ENCODE measurements around the gene MUS81. TPM values are rescaled to one million over a fixed set of nuclear protein-coding genes. Genes with fewer than 3 reads are reported as not detected.

The MUS81 gene
- total and polyA plus RNA-seq, 12 donors: 20.3 to 111 (median 31.7) TPM

- WGBS, 2 donors: 5 to 13% methylated on average over 23 to 26 of the region's 26 CpGs
- no peaks in the 10 kb centered on the region for H3K27me3 ChIP-seq
- peaks cover 0 to 41% (median 24%) of the 10 kb centered on the region in 9 donors for H3K36me3 ChIP-seq
- no peak for DNase-seq
- peaks cover 16 to 44% (median 29%) of the 10 kb centered on the region in 9 donors for H3K4me1 ChIP-seq
- peak overlapping the region; percentile 47 to 73 (median 68) for H3K4me3 ChIP-seq
- intact Hi-C loops (cut with DNase I): loop anchor here in 2 of 10 donors (2.0 kb wide), 1 partner anchor 17 kb away; the partner anchor contains the start of gene FIBP (in 2 of the 2)
- peak in 3 of 9 donors; percentile 36 to 41 (median 37) for TF ChIP-seq CTCF (IDR thresholded peaks at IDR 0.05)
- H3K27ac ChIP-seq: peak overlapping the region; percentile 84 to 97 (median 96)
- H3K9me3 ChIP-seq: no peaks in the 10 kb centered on the region
- peak; percentile 7 to 19 (median 14) for ATAC-seq
These were observed 11.7 kb downstream of the MUS81 start for GRCh38 chr11:65871811-65872548.

GRCh38 chr11:65872586-65873317 lies 12.5 kb downstream of the MUS81 start, which contains the start of gene EFEMP2:
TSS of gene EFEMP2 (minus strand) at chr11:65872800. CDS start at chr11:65872354, 446 bp downstream.
- intact Hi-C loops (cut with DNase I): loop anchor here in 4 of 10 donors (1.0 to 2.0 kb wide), 3 partner anchors 12 to 47 kb away; partner anchors contain the start of genes FIBP (in 2 of the 4), MUS81 (in 2 of the 4), C11orf68 (in 1 of the 4) and DRAP1 (in 1 of the 4)
- H3K36me3 ChIP-seq: peaks cover 0 to 33% (median 17%) of the 10 kb centered on the region in 9 donors
- ATAC-seq (peak; percentile 23 to 62 (median 42)), DNase-seq (peak; percentile 60)
- no peak for TF ChIP-seq CTCF (IDR thresholded peaks at IDR 0.05)
- WGBS, 2 donors: 2% methylated on average over 40 to 66 of the region's 69 CpGs
- H3K27ac ChIP-seq: peak within 1 kb of the TSS; percentile 84 to 97 (median 96)
- no peaks in the 10 kb centered on the region for H3K9me3 ChIP-seq
- no peaks in the 10 kb centered on the region for H3K27me3 ChIP-seq
- peak within 1 kb of the TSS; percentile 47 to 73 (median 68) for H3K4me3 ChIP-seq
- peaks cover 16 to 40% (median 29%) of the 10 kb centered on the region in 9 donors for H3K4me1 ChIP-seq

- peaks cover 16 to 40% (median 29%) of the 10 kb centered on the region in 9 donors for H3K4me1 ChIP-seq
- H3K9me3 ChIP-seq: no peaks in the 10 kb centered on the region
- H3K4me3 ChIP-seq: peak overlapping the region; percentile 47 to 73 (median 68)
- WGBS, 2 donors: 7% methylated on average over 52 to 54 of the region's 54 CpGs
- H3K27ac ChIP-seq: peak overlapping the region; percentile 84 to 97 (median 96)
- intact Hi-C loops (cut with DNase I): loop anchor here in 4 of 10 donors (1.0 to 2.0 kb wide), 3 partner anchors 13 to 46 kb away; partner anchors contain the start of genes FIBP (in 2 of the 4), MUS81 (in 2 of the 4), C11orf68 (in 1 of the 4) and DRAP1 (in 1 of the 4)
- TF ChIP-seq CTCF (IDR thresholded peaks at IDR 0.05): no peak
- no peaks in the 10 kb centered on the region for H3K27me3 ChIP-seq
- DNase-seq (peak; percentile 95 to 96), ATAC-seq (peak; percentile 91 to 97 (median 94))
- peaks cover 0 to 26% (median 9%) of the 10 kb centered on the region in 9 donors for H3K36me3 ChIP-seq
These were observed 13.3 kb downstream of the MUS81 start for GRCh38 chr11:65873318-65874156.
